Measurements from ENCODE around the gene TUBB. TPM values are rescaled to one million over a fixed set of nuclear protein-coding genes. Genes with fewer than 3 reads are reported as not detected.
"Not testable (repeated sequence)": the region's sequence is repeated elsewhere in the genome, so short reads cannot be mapped to it uniquely, and the experiment has no call there.

Gene TUBB
- total and polyA plus RNA-seq, 9 of the 15 experiments (the other 6 are each of a cell fraction or from before 2014, with no cell fraction given), result 971 to 2,870 (median 1,478) TPM

GRCh38 chr6:30717129-30717844 is 2.9 kb upstream of the TUBB start, which contains the start of gene MDC1 (continued):
- TF ChIP-seq ELK3 (CRISPR knock-in tag; IDR thresholded peaks at IDR 0.05) (no peak), BRD9 (IDR thresholded peaks at IDR 0.05; ENCODE audit: low read depth, partially characterized antibody) (peak; percentile 97), PYGO2 (tag; IDR thresholded peaks at IDR 0.05) (no peak)

- in situ Hi-C loops (cut with MboI), result not testable (repeated sequence)
- intact Hi-C loops (cut with micrococcal nuclease), result loop anchor here (1.0 to 2.0 kb wide), 4 partner anchors 31 to 161 kb away; partner anchors contain the start of genes GNL1, MRPS18B, PPP1R10 and PRR3
- TSS peak; percentile 16 for BruUV-seq (replicated peaks)
- TF ChIP-seq E2F3 (CRISPR knock-in tag; IDR thresholded peaks at IDR 0.05) (0 out of 2 replicates have a peak, but pooled peaks have one; percentile 59), ZNF395 (CRISPR knock-in tag; IDR thresholded peaks at IDR 0.05) (peak; percentile 75; the same call in 1 of the 2 replicates), GTF2E2 (tag; IDR thresholded peaks at IDR 0.05) (peak; percentile 77; the same call in 1 of the 2 replicates), ZBTB33 (CRISPR knock-in tag; IDR thresholded peaks at IDR 0.05) (peak; percentile 90), NFRKB (IDR thresholded peaks at IDR 0.05; ENCODE audit: low read depth) (peak; percentile 6)
Measured at GRCh38 chr6:30717845-30718720, 2.1 kb upstream of the TUBB start.

More at GRCh38 chr6:30717845-30718720, 2.1 kb upstream of the TUBB start:
- H3K9me1 ChIP-seq (ENCODE audit: control insufficient read depth, insufficient read depth, low read length); H3K27me3 ChIP-seq (ENCODE audit: control insufficient read depth in 2 of 2, insufficient read depth in 2 of 2, low read length in 2 of 2); ATAC-seq; FAIRE-seq; H3K9me3 ChIP-seq (replicated peaks; ENCODE audit: control insufficient read depth, insufficient read depth, low read depth, low read length): not testable (repeated sequence)
- ChIA-PET POLR2A (interaction anchor here (0.7 to 27.1 kb wide), 22 partner anchors 11 to 905 kb away, joined by 3 to 524 read pairs (median 4); partner anchors contain the start of genes DHX16 and NRM), CTCF (ENCODE audit: low intra/inter-chr PET ratio) (interaction anchor here (0.7 kb wide), 1 partner anchor 40 kb away, joined by 3 read pairs; no protein-coding TSS in a partner anchor)
- DNase-seq (ENCODE audit: extremely low read depth in 1 of 4, low spot score in 3 of 4), result peak in 1 of 4 experiments; percentile 40
- H3K79me2 ChIP-seq (ENCODE audit: control insufficient read depth, insufficient read depth, low read length), result peaks cover 83% of the 10 kb centered on the region
- peak overlapping the region; percentile 86 to 89; a peak in 3 of 4 replicates for H3K9ac ChIP-seq (ENCODE audit: insufficient read depth in 1 of 2, low read depth in 2 of 2, low read length in 2 of 2)
- WGBS (ENCODE audit: insufficient coverage, low coverage, missing lambda C conversion rate), result 34% methylated on average over 32 of the region's 37 CpGs
- H4K20me1 ChIP-seq (replicated peaks; ENCODE audit: control insufficient read depth, insufficient read depth, low read length), result peaks cover 17% of the 10 kb centered on the region
- H3K4me1 ChIP-seq (replicated peaks in 1 of 2; ENCODE audit: control insufficient read depth in 2 of 2, insufficient read depth in 2 of 2, low read length in 2 of 2), result peaks cover 13 to 22% of the 10 kb centered on the region in 2 experiments
- peak overlapping the region; percentile 86 for H3K4me2 ChIP-seq (ENCODE audit: insufficient read depth, low read length)
- peak overlapping the region; percentile 95 for H3K27ac ChIP-seq (ENCODE audit: extremely low read depth, low read depth, low read length)
- H2AFZ ChIP-seq (ENCODE audit: low read depth, low read length), result peak overlapping the region; percentile 71
- H3K4me3 ChIP-seq, result peak overlapping the region; percentile 32
- H3K36me3 ChIP-seq (ENCODE audit: control insufficient read depth, insufficient read depth, low read length), result peaks cover 38% of the 10 kb centered on the region

Data from K562 (cell line).